Upper lobe of right lung (tissue), 1 donor: Measurements from ENCODE around the gene TRIM47. TPM values are rescaled to one million over a fixed set of nuclear protein-coding genes. Genes with fewer than 3 reads are reported as not detected.

ENCODE experiments used
- ATAC-seq: fragments of 200-7000 bp; cut with Tn5 transposase; one replicate; pipeline ENCODE4 v1.9.1; 2020; ENCODE audit warnings: mild to moderate bottlenecking, moderate library complexity
- DNase-seq: peaks from one replicate; pipeline ENCODE4 v3.0.0-alpha.2; 2020
- H3K27ac ChIP-seq: fragments of 200-600 bp; one replicate; pipeline ENCODE4 v1.8.0; 2022
- H3K27me3 ChIP-seq: fragments of 200-600 bp; one replicate; pipeline ENCODE4 v1.8.0; 2022; ENCODE audit warnings: mild to moderate bottlenecking
- H3K36me3 ChIP-seq: fragments of 200-600 bp; one replicate; pipeline ENCODE4 v1.8.0; 2022
- H3K4me1 ChIP-seq: fragments of 200-600 bp; one replicate; pipeline ENCODE4 v1.8.0; 2022
- H3K4me3 ChIP-seq: fragments of 200-600 bp; one replicate; pipeline ENCODE4 v1.8.0; 2022; ENCODE audit warnings: mild to moderate bottlenecking
- H3K9me3 ChIP-seq: fragments of 200-600 bp; one replicate; pipeline ENCODE4 v1.8.0; 2022
- intact Hi-C: fragments of 100-400 bp; cut with DNase I; formaldehyde crosslinking; loops from one replicate; pipeline ENCODE4 v1.11.0; 2022
- total RNA-seq: library from RNA; stranded (reverse); fragmentation: NEBNext Ultra II Directional; extraction: Animal tissue kit (Norgen Biotek cat#: 25700); gene quantifications from one replicate; pipeline ENCODE4 v1.2.1, GENCODE V29; 2021
- TF ChIP-seq, protein P1 (sequence below): fragments of 200-600 bp; IDR thresholded peaks from one replicate; pipeline ENCODE4 v1.8.0; 2022; ENCODE audit warnings: antibody characterized with exemption
- donor health status: DM: no; HTN: yes; CAD: no; lungs with severe emphysema.

The TRIM47 gene
- total RNA-seq, 1 donor from 2014 or later = 31.0 TPM

DNA sequence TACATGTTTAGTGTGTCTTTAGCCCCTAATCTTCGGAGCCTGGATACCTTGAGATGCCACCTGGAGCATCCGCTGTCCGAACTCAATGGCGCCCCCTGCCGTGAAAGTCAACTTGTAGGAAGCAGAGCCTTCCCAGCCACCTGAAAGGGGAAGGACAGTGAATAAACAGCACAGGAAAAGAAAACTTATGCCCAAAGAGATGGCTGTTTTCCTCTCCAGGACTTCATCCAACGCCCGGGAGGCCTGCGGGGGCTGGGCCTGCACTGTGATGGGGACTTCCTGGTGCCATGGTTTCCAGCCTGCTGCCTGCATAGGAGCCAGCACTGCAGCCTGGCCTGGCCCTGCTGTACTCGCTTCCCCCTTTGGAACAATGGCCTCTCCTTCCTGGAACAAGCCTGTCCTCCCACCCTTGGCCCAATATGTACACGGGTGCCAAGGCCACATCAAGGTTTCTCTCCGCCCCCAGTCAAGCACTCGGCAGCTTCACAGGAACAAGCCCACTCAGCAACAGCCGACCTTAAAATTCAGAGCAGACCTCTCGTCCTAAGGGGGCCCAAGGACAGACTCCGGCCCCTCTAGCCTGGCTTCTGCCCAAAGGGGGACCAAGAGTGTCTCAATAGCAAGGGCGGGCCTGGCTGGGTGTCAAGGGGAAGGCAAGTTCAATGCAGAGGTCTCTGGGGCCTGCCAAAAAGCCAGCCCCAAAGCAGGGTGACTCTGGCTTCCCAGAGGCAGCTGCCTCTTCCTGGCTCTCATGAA lies 29.7 kb downstream of the TRIM47 start:
- peaks cover 69% of the 10 kb centered on the region for H3K36me3 ChIP-seq
- peaks cover 55% of the 10 kb centered on the region for H3K4me1 ChIP-seq
- peak overlapping the region; percentile 68 for H3K27ac ChIP-seq
- H3K4me3 ChIP-seq = no peak overlapping the region
- no peaks in the 10 kb centered on the region for H3K27me3 ChIP-seq
- no peaks in the 10 kb centered on the region for H3K9me3 ChIP-seq
- intact Hi-C loops = no loop called here
- TF ChIP-seq, protein P1, sequence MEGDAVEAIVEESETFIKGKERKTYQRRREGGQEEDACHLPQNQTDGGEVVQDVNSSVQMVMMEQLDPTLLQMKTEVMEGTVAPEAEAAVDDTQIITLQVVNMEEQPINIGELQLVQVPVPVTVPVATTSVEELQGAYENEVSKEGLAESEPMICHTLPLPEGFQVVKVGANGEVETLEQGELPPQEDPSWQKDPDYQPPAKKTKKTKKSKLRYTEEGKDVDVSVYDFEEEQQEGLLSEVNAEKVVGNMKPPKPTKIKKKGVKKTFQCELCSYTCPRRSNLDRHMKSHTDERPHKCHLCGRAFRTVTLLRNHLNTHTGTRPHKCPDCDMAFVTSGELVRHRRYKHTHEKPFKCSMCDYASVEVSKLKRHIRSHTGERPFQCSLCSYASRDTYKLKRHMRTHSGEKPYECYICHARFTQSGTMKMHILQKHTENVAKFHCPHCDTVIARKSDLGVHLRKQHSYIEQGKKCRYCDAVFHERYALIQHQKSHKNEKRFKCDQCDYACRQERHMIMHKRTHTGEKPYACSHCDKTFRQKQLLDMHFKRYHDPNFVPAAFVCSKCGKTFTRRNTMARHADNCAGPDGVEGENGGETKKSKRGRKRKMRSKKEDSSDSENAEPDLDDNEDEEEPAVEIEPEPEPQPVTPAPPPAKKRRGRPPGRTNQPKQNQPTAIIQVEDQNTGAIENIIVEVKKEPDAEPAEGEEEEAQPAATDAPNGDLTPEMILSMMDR = peak; percentile 66
- peak; percentile 86 for DNase-seq
- no peak for ATAC-seq

DNA sequence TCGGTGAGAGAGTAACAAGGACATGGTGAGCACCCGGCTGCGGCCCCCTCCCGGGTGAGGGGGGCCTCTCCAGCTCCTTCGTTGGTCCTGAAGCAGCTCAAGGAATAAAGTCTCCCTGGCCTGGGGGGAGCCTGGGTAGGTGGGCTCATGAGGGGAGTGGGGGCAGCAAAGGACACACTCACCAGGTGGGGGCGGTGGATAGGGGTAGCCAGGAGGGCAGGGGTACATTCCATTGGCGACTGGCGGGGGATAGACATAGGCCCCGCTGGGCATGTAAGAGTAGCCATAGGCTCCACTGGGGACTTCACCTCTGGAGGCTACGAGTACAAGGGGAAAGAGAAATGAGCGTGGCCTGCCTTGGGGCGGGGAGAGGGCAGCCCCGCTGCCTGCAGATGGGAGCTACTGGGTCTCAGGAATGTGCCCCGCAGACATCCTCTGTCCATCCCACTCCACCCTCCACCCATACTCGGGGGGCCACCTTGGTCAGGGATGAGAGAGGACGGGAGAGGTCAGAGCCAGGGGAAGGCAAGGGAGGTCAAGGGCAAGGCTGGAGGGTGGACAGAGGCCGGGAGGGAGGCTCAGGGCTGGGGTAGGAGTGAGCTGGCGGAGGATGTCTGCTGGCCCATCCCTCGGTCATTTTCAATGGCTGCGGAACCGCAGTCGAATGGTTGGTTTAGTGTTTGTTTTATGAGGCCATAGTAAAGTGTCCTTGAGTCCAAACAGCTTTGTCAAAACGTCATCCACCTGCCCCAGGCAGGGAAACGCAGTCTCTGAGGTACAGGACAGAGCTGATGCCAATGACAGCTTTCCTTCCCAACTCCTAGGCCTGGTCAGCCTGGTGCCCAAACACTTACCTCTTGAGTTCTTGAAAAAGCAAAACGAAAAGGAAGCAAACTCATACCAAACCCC lies 30.5 kb downstream of the TRIM47 start:
- TF ChIP-seq, protein P1 = no peak
- H3K36me3 ChIP-seq = peaks cover 69% of the 10 kb centered on the region
- no peak for ATAC-seq
- H3K4me1 ChIP-seq = peaks cover 49% of the 10 kb centered on the region
- peak overlapping the region; percentile 10 for H3K4me3 ChIP-seq
- H3K27ac ChIP-seq = peak overlapping the region; percentile 90
- intact Hi-C loops = no loop called here
- no peaks in the 10 kb centered on the region for H3K27me3 ChIP-seq
- DNase-seq = no peak
- no peaks in the 10 kb centered on the region for H3K9me3 ChIP-seq

DNA sequence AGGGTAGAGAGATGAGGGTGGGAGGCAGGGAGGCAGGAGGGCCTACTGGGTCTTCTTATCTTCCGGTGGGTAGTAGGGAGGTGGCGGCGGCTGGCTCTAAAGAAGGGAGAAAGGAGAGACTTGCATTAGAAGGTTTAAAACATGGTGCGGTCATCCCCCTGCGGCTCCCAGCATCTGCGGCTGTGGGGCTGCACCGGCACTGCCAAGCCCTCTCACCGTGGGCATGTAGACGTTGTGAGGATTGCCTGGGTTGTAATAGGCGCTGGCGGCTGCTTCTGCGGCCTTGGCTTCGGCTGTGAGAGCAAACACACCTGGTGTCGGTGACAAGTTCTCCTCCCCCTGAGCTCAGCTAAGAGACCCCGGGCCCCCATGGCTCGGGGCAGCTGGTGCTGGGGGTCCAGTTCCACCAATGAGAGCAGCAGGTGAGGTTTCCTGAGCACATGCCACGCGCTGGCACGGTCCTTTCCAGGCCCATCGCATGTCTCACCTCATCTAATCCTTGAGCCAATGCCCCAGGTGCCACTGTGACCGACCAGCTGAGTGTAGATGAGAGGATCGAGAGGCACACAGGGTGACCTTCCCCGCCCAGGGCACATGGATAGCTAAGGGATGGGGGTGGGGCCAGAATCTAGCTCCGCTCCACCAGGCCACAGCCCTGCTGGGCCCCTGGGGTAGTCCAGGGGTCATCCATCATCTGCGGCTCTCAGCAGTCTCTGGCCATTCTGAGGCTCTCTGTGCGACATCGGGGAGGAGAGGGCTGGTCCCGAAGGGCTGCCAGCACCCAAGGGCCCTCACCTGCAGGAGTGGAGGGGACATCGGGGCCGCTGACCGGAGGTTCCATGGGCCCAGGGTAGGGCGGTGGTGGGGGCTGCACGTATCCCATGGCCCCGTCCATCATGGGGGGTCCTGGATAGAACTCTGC lies 31.4 kb downstream of the TRIM47 start:
- Histone ChIP-seq H3K4me3 (peak overlapping the region; percentile 10), H3K4me1 (peaks cover 49% of the 10 kb centered on the region), H3K27me3 (no peaks in the 10 kb centered on the region), H3K36me3 (peaks cover 66% of the 10 kb centered on the region), H3K27ac (peak overlapping the region; percentile 90), H3K9me3 (no peaks in the 10 kb centered on the region)
- ATAC-seq = no peak
- intact Hi-C loops = no loop called here
- no peak for DNase-seq
- TF ChIP-seq, protein P1 = no peak

DNA sequence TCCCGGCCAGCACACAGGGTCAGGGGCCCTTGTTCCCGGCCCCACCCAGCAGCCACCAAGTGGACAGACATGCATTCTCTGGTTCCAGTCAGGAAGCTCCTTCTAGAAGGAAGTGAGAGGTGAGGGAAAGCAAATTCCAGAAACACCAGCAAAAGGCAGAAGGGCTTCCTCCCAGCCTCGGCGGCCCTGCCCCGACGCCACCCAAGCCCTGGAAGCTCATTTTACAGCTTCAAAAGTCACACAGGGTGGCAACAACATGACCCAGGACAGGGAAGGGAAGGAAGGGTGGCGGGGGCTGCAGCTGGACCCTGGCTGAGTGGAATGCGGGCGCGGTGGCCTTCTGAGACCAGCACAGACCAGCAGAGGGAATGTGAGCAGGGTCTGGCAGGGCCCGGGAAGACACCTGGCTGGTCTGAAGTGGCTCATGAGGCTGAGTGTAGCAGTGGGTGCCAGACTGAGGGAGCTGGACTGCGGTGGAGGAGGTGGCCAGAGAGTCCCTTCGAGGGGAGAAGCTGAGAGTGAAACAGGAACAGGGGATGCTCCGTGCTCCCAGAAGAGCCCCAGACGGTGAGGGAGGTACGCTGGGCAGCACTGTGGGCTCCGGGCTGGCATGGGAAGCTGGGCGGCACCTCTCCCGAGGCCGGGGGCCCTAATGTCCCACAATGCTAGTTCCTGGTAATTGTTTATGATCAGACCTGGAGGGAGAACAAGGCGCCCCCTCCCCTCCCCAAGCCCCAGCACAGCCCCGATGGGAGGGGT lies 32.3 kb downstream of the TRIM47 start:
- peak overlapping the region; percentile 5 for H3K4me3 ChIP-seq
- DNase-seq (no peak), ATAC-seq (no peak)
- peaks cover 49% of the 10 kb centered on the region for H3K4me1 ChIP-seq
- TF ChIP-seq, protein P1 = no peak
- no peaks in the 10 kb centered on the region for H3K9me3 ChIP-seq
- no peaks in the 10 kb centered on the region for H3K27me3 ChIP-seq
- H3K27ac ChIP-seq = peak overlapping the region; percentile 90
- H3K36me3 ChIP-seq = peaks cover 58% of the 10 kb centered on the region
- intact Hi-C loops = no loop called here
